Endodermal cell (in vitro differentiated cells): ENCODE measurements around the gene HIP1R. TPM values are rescaled to one million over a fixed set of nuclear protein-coding genes. Genes with fewer than 3 reads are reported as not detected.

ENCODE experiments used
- DNase-seq: peaks from one replicate; pipeline ENCODE4 v3.0.0-alpha.2; 2017
- H3K27ac ChIP-seq: 2 replicates; pipeline ENCODE4 v1.5.1; 2013; ENCODE audit warnings: mild to moderate bottlenecking, low read depth, low read length, moderate library complexity
- H3K27me3 ChIP-seq: 2 replicates; pipeline ENCODE4 v1.6.1; 2013; ENCODE audit warnings: mild to moderate bottlenecking, low read length, moderate library complexity; ENCODE audit not compliant: insufficient read depth, control insufficient read depth, poor library complexity, severe bottlenecking
- H3K36me3 ChIP-seq: 2 replicates; pipeline ENCODE4 v1.7.0; 2013; ENCODE audit warnings: mild to moderate bottlenecking, low read length, moderate library complexity; ENCODE audit not compliant: control insufficient read depth, insufficient read depth
- H3K4me1 ChIP-seq: one replicate; pipeline ENCODE4 v1.7.0; 2013; ENCODE audit warnings: low read length; ENCODE audit not compliant: control insufficient read depth, insufficient read depth
- H3K4me3 ChIP-seq: 2 replicates; pipeline ENCODE4 v1.5.1; 2013; ENCODE audit warnings: mild to moderate bottlenecking, low read length, moderate library complexity
- H3K9ac ChIP-seq: 2 replicates; pipeline ENCODE4 v1.6.1; 2013; ENCODE audit warnings: mild to moderate bottlenecking, low read length, moderate library complexity; ENCODE audit not compliant: poor library complexity, severe bottlenecking; ENCODE audit errors: extremely low read depth
- H3K9me3 ChIP-seq: 2 replicates; pipeline ENCODE4 v1.6.1; 2013; ENCODE audit warnings: mild to moderate bottlenecking, low read length, moderate library complexity; ENCODE audit not compliant: control insufficient read depth
- H3K27ac Mint-ChIP-seq: 2 replicates; pipeline ENCODE4 v1.8.0; 2020; ENCODE audit warnings: mixed read lengths
- H3K27me3 Mint-ChIP-seq: 2 replicates; pipeline ENCODE4 v1.8.0; 2021; ENCODE audit warnings: mild to moderate bottlenecking, mixed read lengths; ENCODE audit not compliant: insufficient read depth
- H3K36me3 Mint-ChIP-seq: 2 replicates; pipeline ENCODE4 v1.8.0; 2020; ENCODE audit warnings: low read depth, mixed read lengths
- H3K4me1 Mint-ChIP-seq: 2 replicates; pipeline ENCODE4 v1.8.0; 2020; ENCODE audit warnings: mixed read lengths
- H3K4me3 Mint-ChIP-seq: 2 replicates; pipeline ENCODE4 v1.8.0; 2020; ENCODE audit warnings: mild to moderate bottlenecking, moderate library complexity, mixed read lengths
- H3K9me3 Mint-ChIP-seq: 2 replicates; pipeline ENCODE4 v1.8.0; 2020; ENCODE audit warnings: mild to moderate bottlenecking, mixed read lengths
- CTCF ChIP-seq: fragments of 200-600 bp; sonication (generic); conservative IDR thresholded peaks from 2 replicates; pipeline ENCODE4 v1.5.0; 2021; ENCODE audit warnings: antibody characterized with exemption, mild to moderate bottlenecking
- WGBS, 2 experiments: methylation state at CpG; one replicate each; pipeline versions ENCODE4 v1.1.5 to v1.1.7; 2013; ENCODE audit warnings: missing lambda C conversion rate in 2 of 2, mixed read lengths in 1 of 2; ENCODE audit not compliant: insufficient coverage in 1 of 2, insufficient read length in 1 of 2; 5-methylcytosine and 5-hydroxymethylcytosine counted together
- total RNA-seq, 2 donors: library from RNA; stranded (reverse); fragmentation: NEBNext Ultra II Directional in 1 of 2; extraction: Animal tissue kit (Norgen Biotek cat#: 25700) in 1 of 2; gene quantifications; 2 replicates in 1 of 2; 3 replicates in 1 of 2; pipeline ENCODE4 v1.2.1, GENCODE V29; 2021

Gene HIP1R
- total RNA-seq, 2 donors from 2014 or later = 24.5 to 24.9 TPM

- Mint-ChIP-seq H3K4me1 (no peaks in the 10 kb centered on the region), H3K36me3 (peaks cover 8% of the 10 kb centered on the region), H3K9me3 (no peaks in the 10 kb centered on the region), H3K4me3 (no peak overlapping the region), H3K27me3 (no peaks in the 10 kb centered on the region), H3K27ac (no peak overlapping the region)
- Histone ChIP-seq H3K27me3 (no peaks in the 10 kb centered on the region), H3K4me3 (no peak overlapping the region), H3K27ac (no peak overlapping the region), H3K9me3 (no peaks in the 10 kb centered on the region), H3K36me3 (peaks cover 22% of the 10 kb centered on the region), H3K4me1 (no peaks in the 10 kb centered on the region), H3K9ac (no peak overlapping the region)
- WGBS, 2 experiments = 93 to 96% methylated on average over 22 to 23 of the region's 23 CpGs
- DNase-seq = peak; percentile 47
- TF ChIP-seq CTCF = no peak
Observed at GRCh38 chr12:122860854-122861586, 25.8 kb downstream of the HIP1R start.

DNA sequence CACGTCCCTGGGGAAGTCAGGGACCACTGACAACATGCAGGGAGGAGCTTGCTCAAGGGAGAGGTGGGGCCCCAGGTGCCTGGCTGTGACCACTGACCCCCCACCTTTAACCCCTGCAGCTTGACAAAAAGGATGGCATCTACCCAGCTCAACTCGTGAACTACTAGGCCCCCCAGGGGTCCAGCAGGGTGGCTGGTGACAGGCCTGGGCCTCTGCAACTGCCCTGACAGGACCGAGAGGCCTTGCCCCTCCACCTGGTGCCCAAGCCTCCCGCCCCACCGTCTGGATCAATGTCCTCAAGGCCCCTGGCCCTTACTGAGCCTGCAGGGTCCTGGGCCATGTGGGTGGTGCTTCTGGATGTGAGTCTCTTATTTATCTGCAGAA is 26.3 kb downstream of the HIP1R start:
- peak; percentile 56 for DNase-seq
- Histone ChIP-seq H3K36me3 (peaks cover 28% of the 10 kb centered on the region), H3K4me3 (no peak overlapping the region), H3K27me3 (no peaks in the 10 kb centered on the region), H3K27ac (no peak overlapping the region), H3K4me1 (no peaks in the 10 kb centered on the region), H3K9me3 (no peaks in the 10 kb centered on the region), H3K9ac (no peak overlapping the region)
- no peaks in the 10 kb centered on the region for H3K9me3 Mint-ChIP-seq
- no peaks in the 10 kb centered on the region for H3K27me3 Mint-ChIP-seq
- peaks cover 9% of the 10 kb centered on the region for H3K36me3 Mint-ChIP-seq
- 89 to 90% methylated on average over 1 to 5 of the region's 5 CpGs for WGBS, 2 experiments
- no peak overlapping the region for H3K27ac Mint-ChIP-seq
- H3K4me3 Mint-ChIP-seq = no peak overlapping the region
- H3K4me1 Mint-ChIP-seq = no peaks in the 10 kb centered on the region
- no peak for TF ChIP-seq CTCF

GRCh38 chr12:122862110-122862634 is 26.9 kb downstream of the HIP1R start:
- no peaks in the 10 kb centered on the region for H3K4me1 Mint-ChIP-seq
- peaks cover 29% of the 10 kb centered on the region for H3K36me3 ChIP-seq
- no peak overlapping the region for H3K27ac Mint-ChIP-seq
- no peak overlapping the region for H3K4me3 Mint-ChIP-seq
- WGBS, 2 experiments = 86 to 93% methylated on average over 10 to 20 of the region's 20 CpGs
- H3K4me1 ChIP-seq = no peaks in the 10 kb centered on the region
- H3K36me3 Mint-ChIP-seq = peaks cover 12% of the 10 kb centered on the region
- no peak overlapping the region for H3K9ac ChIP-seq
- DNase-seq = peak; percentile 62
- H3K4me3 ChIP-seq = no peak overlapping the region
- no peaks in the 10 kb centered on the region for H3K9me3 Mint-ChIP-seq
- no peak for TF ChIP-seq CTCF
- no peaks in the 10 kb centered on the region for H3K27me3 ChIP-seq
- H3K27ac ChIP-seq = peak overlapping the region; percentile 7
- no peaks in the 10 kb centered on the region for H3K27me3 Mint-ChIP-seq
- H3K9me3 ChIP-seq = no peaks in the 10 kb centered on the region
